Esophagus muscularis mucosa (tissue), 4 donors: ENCODE results near the gene KMT2B. TPM values are rescaled to one million over a fixed set of nuclear protein-coding genes. Genes with fewer than 3 reads are reported as not detected.

Experiments used
- DNase-seq: peaks from one replicate; pipeline ENCODE4 v3.0.0-alpha.2; 2017; ENCODE audit errors: extremely low spot score
- H3K27ac ChIP-seq, 4 donors: fragments of 200-600 bp; sonication (generic); replicated peaks in 1 of 4; 1 replicate in 3 of 4; 2 replicates in 1 of 4; pipeline ENCODE4 v1.5.1; 2016 to 2019; ENCODE audit warnings: mild to moderate bottlenecking in 1 of 4
- H3K27me3 ChIP-seq, 4 donors: fragments of 200-600 bp; sonication (generic); one replicate each; pipeline versions ENCODE4 v1.5.1 to v1.6.0; 2016 to 2019
- H3K36me3 ChIP-seq, 4 donors: fragments of 200-600 bp; sonication (generic); one replicate each; pipeline ENCODE4 v1.5.1; 2016 to 2019
- H3K4me1 ChIP-seq, 4 donors: fragments of 200-600 bp; sonication (generic); one replicate each; pipeline ENCODE4 v1.5.1; 2016 to 2019
- H3K4me3 ChIP-seq, 4 donors: fragments of 200-600 bp; sonication (generic); 1 replicate in 2 of 4; 2 replicates in 2 of 4; pipeline ENCODE4 v1.5.1; 2016 to 2019; ENCODE audit warnings: mild to moderate bottlenecking in 4 of 4, moderate library complexity in 1 of 4
- H3K9me3 ChIP-seq, 4 donors: fragments of 200-600 bp; sonication (generic); 1 replicate in 3 of 4; 2 replicates in 1 of 4; pipeline ENCODE4 v1.5.1; 2016 to 2019
- CTCF ChIP-seq, 3 experiments: fragments of 200-600 bp in 2 of 3; fragments of 450-650 bp in 1 of 3; sonication (generic) in 2 of 3; IDR thresholded peaks; one replicate each; pipeline ENCODE4 v1.5.1; 2017 to 2019; ENCODE audit warnings: antibody characterized with exemption in 3 of 3, mild to moderate bottlenecking in 2 of 3, moderate library complexity in 1 of 3
- EP300 ChIP-seq: sonication (generic); formaldehyde crosslinking; IDR thresholded peaks from one replicate; pipeline ENCODE4 v1.6.1; 2017; ENCODE audit warnings: antibody characterized with exemption
- POLR2A ChIP-seq: fragments of 450-650 bp; IDR thresholded peaks from one replicate; pipeline ENCODE4 v1.6.1; 2017; ENCODE audit warnings: antibody characterized with exemption, moderate library complexity, mild to moderate bottlenecking, low read depth
- POLR2AphosphoS5 ChIP-seq, 2 donors: sonication (generic); formaldehyde crosslinking; IDR thresholded peaks; one replicate each; pipeline ENCODE4 v1.6.1; 2017; ENCODE audit warnings: antibody characterized with exemption in 2 of 2
- WGBS: methylation state at CpG from one replicate; pipeline ENCODE4 v1.1.5; 2018; 5-methylcytosine and 5-hydroxymethylcytosine counted together
- intact Hi-C: fragments of 100-400 bp; cut with DNase I; formaldehyde crosslinking; loops from one replicate; pipeline ENCODE4 v1.15.1; 2023
- total RNA-seq, 4 donors: library from RNA; depleted of rRNA; stranded (reverse); fragments of >200 nt; gene quantifications; one replicate each; pipeline versions ENCODE4 v1.1.0 to v1.2.1, GENCODE V29; 2016

The KMT2B gene
- total RNA-seq, 4 donors from 2014 or later, result 22.0 to 30.6 (median 24.2) TPM

GRCh38 chr19:35732540-35733179, 14.9 kb downstream of the KMT2B start:
- Histone ChIP-seq H3K27ac (no peak overlapping the region), H3K27me3 (no peaks in the 10 kb centered on the region), H3K4me3 (no peak overlapping the region), H3K9me3 (no peaks in the 10 kb centered on the region), H3K4me1 (no peaks in the 10 kb centered on the region), H3K36me3 (peaks cover 85 to 100% (median 98%) of the 10 kb centered on the region in 4 donors)
- TF ChIP-seq EP300 (no peak), POLR2AphosphoS5 (IDR thresholded peaks at IDR 0.05) (no peak), POLR2A (no peak), CTCF (IDR thresholded peaks at IDR 0.05) (no peak)
- 92% methylated on average over 6 of the region's 25 CpGs for WGBS
- DNase-seq, result no peak
- intact Hi-C loops, result no loop called here

- 81% methylated on average over 12 of the region's 35 CpGs for WGBS
- Histone ChIP-seq H3K36me3 (peaks cover 85 to 100% (median 98%) of the 10 kb centered on the region in 4 donors), H3K27ac (no peak overlapping the region), H3K4me3 (no peak overlapping the region), H3K9me3 (no peaks in the 10 kb centered on the region), H3K27me3 (no peaks in the 10 kb centered on the region), H3K4me1 (peaks cover 0 to under 1% (median 0%) of the 10 kb centered on the region in 4 donors)
- TF ChIP-seq EP300, result no peak
- TF ChIP-seq CTCF (IDR thresholded peaks at IDR 0.05), result no peak
- no peak for TF ChIP-seq POLR2AphosphoS5 (IDR thresholded peaks at IDR 0.05)
- TF ChIP-seq POLR2A, result no peak
- intact Hi-C loops, result no loop called here
- no peak for DNase-seq
Observed at GRCh38 chr19:35733180-35734125, 15.7 kb downstream of the KMT2B start.

GRCh38 chr19:35734273-35734672, 16.5 kb downstream of the KMT2B start:
- Histone ChIP-seq H3K36me3 (peaks cover 80 to 100% (median 98%) of the 10 kb centered on the region in 4 donors), H3K27me3 (no peaks in the 10 kb centered on the region), H3K9me3 (no peaks in the 10 kb centered on the region), H3K4me3 (no peak overlapping the region), H3K4me1 (peaks cover 0 to 8% (median 2%) of the 10 kb centered on the region in 4 donors), H3K27ac (no peak overlapping the region)
- TF ChIP-seq POLR2A (no peak), CTCF (IDR thresholded peaks at IDR 0.05) (no peak), EP300 (no peak), POLR2AphosphoS5 (IDR thresholded peaks at IDR 0.05) (no peak)
- DNase-seq, result no peak
- 95% methylated on average over 8 of the region's 8 CpGs for WGBS
- intact Hi-C loops, result no loop called here

- H3K4me1 ChIP-seq, result peaks cover 5 to 15% (median 8%) of the 10 kb centered on the region in 4 donors
- H3K27ac ChIP-seq, result no peak overlapping the region
- H3K36me3 ChIP-seq, result peaks cover 74 to 95% (median 93%) of the 10 kb centered on the region in 4 donors
- no peaks in the 10 kb centered on the region for H3K27me3 ChIP-seq
- WGBS, result 80% methylated on average over 5 of the region's 5 CpGs
- H3K4me3 ChIP-seq, result no peak overlapping the region
- no peak for TF ChIP-seq POLR2AphosphoS5 (IDR thresholded peaks at IDR 0.05)
- no peak for TF ChIP-seq EP300
- TF ChIP-seq CTCF (IDR thresholded peaks at IDR 0.05), result no peak
- TF ChIP-seq POLR2A, result no peak
- no peaks in the 10 kb centered on the region for H3K9me3 ChIP-seq
- intact Hi-C loops, result no loop called here
- DNase-seq, result no peak
Observed at GRCh38 chr19:35734889-35735288, 17.1 kb downstream of the KMT2B start.
